Measurements from ENCODE around the gene KCNC1. TPM values are rescaled to one million over a fixed set of nuclear protein-coding genes. Genes with fewer than 3 reads are reported as not detected.

KCNC1 gene
- total RNA-seq, 4 donors from 2014 or later = not detected

- H3K27me3 ChIP-seq = no peaks in the 10 kb centered on the region
- 86% methylated on average over 2 of the region's 2 CpGs for WGBS
- H3K9me3 ChIP-seq = no peaks in the 10 kb centered on the region
- H3K4me1 ChIP-seq = peaks cover 9% of the 10 kb centered on the region
- no peak overlapping the region for H3K4me3 ChIP-seq
- H3K27ac ChIP-seq = no peak overlapping the region
- no peaks in the 10 kb centered on the region for H3K36me3 ChIP-seq
- DNase-seq (ENCODE audit: low spot score in 2 of 2) = no peak
- TF ChIP-seq CTCF (IDR thresholded peaks at IDR 0.05) = no peak
- no peak for TF ChIP-seq POLR2AphosphoS5 (IDR thresholded peaks at IDR 0.05)
- no peak for TF ChIP-seq POLR2A (IDR thresholded peaks at IDR 0.05)
- no peak for TF ChIP-seq EP300 (IDR thresholded peaks at IDR 0.05)
Observed at GRCh38 chr11:17796154-17796553, 61.6 kb downstream of the KCNC1 start.

GRCh38 chr11:17798253-17798652 is 63.7 kb downstream of the KCNC1 start:
- 63% methylated on average over 6 of the region's 6 CpGs for WGBS
- Histone ChIP-seq H3K27me3 (no peaks in the 10 kb centered on the region), H3K9me3 (no peaks in the 10 kb centered on the region), H3K4me3 (no peak overlapping the region), H3K36me3 (no peaks in the 10 kb centered on the region), H3K27ac (no peak overlapping the region), H3K4me1 (peaks cover 9% of the 10 kb centered on the region)
- DNase-seq (ENCODE audit: low spot score in 2 of 2) = no peak
- TF ChIP-seq CTCF (IDR thresholded peaks at IDR 0.05) (no peak), POLR2AphosphoS5 (IDR thresholded peaks at IDR 0.05) (peak in 1 of 3 donors; percentile 63), POLR2A (IDR thresholded peaks at IDR 0.05) (no peak)

- TF ChIP-seq EP300 (IDR thresholded peaks at IDR 0.05) = no peak
- no peak for TF ChIP-seq CTCF (IDR thresholded peaks at IDR 0.05)
- no peak for TF ChIP-seq POLR2A (IDR thresholded peaks at IDR 0.05)
- no peak for TF ChIP-seq POLR2AphosphoS5 (IDR thresholded peaks at IDR 0.05)
- Histone ChIP-seq H3K27ac (peak overlapping the region; percentile 9), H3K4me1 (peaks cover 9% of the 10 kb centered on the region), H3K27me3 (no peaks in the 10 kb centered on the region), H3K4me3 (no peak overlapping the region), H3K9me3 (no peaks in the 10 kb centered on the region), H3K36me3 (no peaks in the 10 kb centered on the region)
- WGBS = 66% methylated on average over 3 of the region's 3 CpGs
- no peak for DNase-seq (ENCODE audit: low spot score in 2 of 2)
Observed at GRCh38 chr11:17798716-17799115, 64.1 kb downstream of the KCNC1 start.

- Histone ChIP-seq H3K36me3 (no peaks in the 10 kb centered on the region), H3K4me1 (peaks cover 9% of the 10 kb centered on the region), H3K4me3 (no peak overlapping the region), H3K27ac (peak overlapping the region; percentile 9), H3K27me3 (no peaks in the 10 kb centered on the region), H3K9me3 (no peaks in the 10 kb centered on the region)
- TF ChIP-seq EP300 (IDR thresholded peaks at IDR 0.05) (no peak), POLR2AphosphoS5 (IDR thresholded peaks at IDR 0.05) (no peak), CTCF (IDR thresholded peaks at IDR 0.05) (no peak), POLR2A (IDR thresholded peaks at IDR 0.05) (no peak)
- DNase-seq (ENCODE audit: low spot score in 2 of 2) = no peak
- 96% methylated on average over 5 of the region's 5 CpGs for WGBS
Observed at GRCh38 chr11:17799147-17799546, 64.6 kb downstream of the KCNC1 start.

- Histone ChIP-seq H3K4me1 (peaks cover 9% of the 10 kb centered on the region), H3K27me3 (no peaks in the 10 kb centered on the region), H3K36me3 (no peaks in the 10 kb centered on the region), H3K4me3 (no peak overlapping the region), H3K9me3 (no peaks in the 10 kb centered on the region), H3K27ac (no peak overlapping the region)
- DNase-seq (ENCODE audit: low spot score in 2 of 2) = peak in 1 of 2 donors; percentile 11
- TF ChIP-seq CTCF (IDR thresholded peaks at IDR 0.05) (no peak), POLR2A (IDR thresholded peaks at IDR 0.05) (no peak), EP300 (IDR thresholded peaks at IDR 0.05) (no peak), POLR2AphosphoS5 (IDR thresholded peaks at IDR 0.05) (no peak)
- whole genome bisulfite sequencing = 100% methylated on average over 4 of the region's 4 CpGs
Observed at GRCh38 chr11:17801166-17801565, 66.6 kb downstream of the KCNC1 start.
